ENCODE data around the gene TTC7B. TPM values are rescaled to one million over a fixed set of nuclear protein-coding genes. Genes with fewer than 3 reads are reported as not detected.

TTC7B gene
- total RNA-seq, 1 experiment from 2014 or later = 70.6 TPM

GRCh38 chr14:90535556-90536090 lies 280.6 kb downstream of the TTC7B start:
- Histone ChIP-seq H4K20me1 (ENCODE audit: insufficient read depth) (no peaks in the 10 kb centered on the region), H3K27ac (ENCODE audit: low read depth, low read length) (no peak overlapping the region), H3K36me3 (ENCODE audit: control insufficient read depth in 1 of 2, insufficient read depth in 2 of 2, low read length in 2 of 2) (no peaks in the 10 kb centered on the region), H3K4me3 (replicated peaks in 1 of 2; ENCODE audit: low read depth in 1 of 2, low read length in 2 of 2) (no peak overlapping the region), H3K9me2 (ENCODE audit: insufficient read depth) (no peaks in the 10 kb centered on the region), H2AFZ (ENCODE audit: low read depth, low read length, poor library complexity, severe bottlenecking) (no peak overlapping the region), H3K27me3 (ENCODE audit: insufficient read depth, low read length) (no peaks in the 10 kb centered on the region), H3K9me3 (ENCODE audit: control insufficient read depth in 1 of 2, insufficient read depth in 1 of 2, low read depth in 1 of 2, low read length in 2 of 2) (no peaks in the 10 kb centered on the region), H3K4me1 (ENCODE audit: control insufficient read depth in 1 of 2, insufficient read depth in 2 of 2, low read length in 2 of 2) (no peaks in the 10 kb centered on the region), H3K9ac (ENCODE audit: low read length) (no peak overlapping the region), H3K4me2 (ENCODE audit: low read length) (no peak overlapping the region), H3K79me2 (ENCODE audit: insufficient read depth, low read length) (no peaks in the 10 kb centered on the region)
- BruUV-seq (replicated peaks) = no TSS peak
- no peak for TF ChIP-seq YY1 (IDR thresholded peaks at IDR 0.05; ENCODE audit: extremely low read depth, insufficient replicate concordance, low read depth, low read length)
- TF ChIP-seq JUND (IDR thresholded peaks at IDR 0.05) = no peak
- ChIA-PET RAD21 (ENCODE audit: low non-redundant PET in 1 of 2, low total read pairs in 2 of 2, uncharacterized antibody in 2 of 2, unreplicated experiment in 2 of 2) (no interaction called here), POLR2A (no interaction called here), CTCF (no interaction called here)
- intact Hi-C loops (cut with micrococcal nuclease) = no loop called here
- no peak for DNase-seq (ENCODE audit: low read depth, low spot score)
- ATAC-seq = no peak

- Histone ChIP-seq H4K20me1 (ENCODE audit: insufficient read depth) (no peaks in the 10 kb centered on the region), H3K4me2 (ENCODE audit: low read length) (no peak overlapping the region), H3K9me3 (ENCODE audit: control insufficient read depth in 1 of 2, insufficient read depth in 1 of 2, low read depth in 1 of 2, low read length in 2 of 2) (no peaks in the 10 kb centered on the region), H3K27ac (ENCODE audit: low read depth, low read length) (no peak overlapping the region), H3K4me1 (ENCODE audit: control insufficient read depth in 1 of 2, insufficient read depth in 2 of 2, low read length in 2 of 2) (no peaks in the 10 kb centered on the region), H3K4me3 (replicated peaks in 1 of 2; ENCODE audit: low read depth in 1 of 2, low read length in 2 of 2) (no peak overlapping the region), H3K9ac (ENCODE audit: low read length) (no peak overlapping the region), H3K27me3 (ENCODE audit: insufficient read depth, low read length) (no peaks in the 10 kb centered on the region), H3K79me2 (ENCODE audit: insufficient read depth, low read length) (no peaks in the 10 kb centered on the region), H2AFZ (ENCODE audit: low read depth, low read length, poor library complexity, severe bottlenecking) (no peak overlapping the region), H3K36me3 (ENCODE audit: control insufficient read depth in 1 of 2, insufficient read depth in 2 of 2, low read length in 2 of 2) (no peaks in the 10 kb centered on the region), H3K9me2 (ENCODE audit: insufficient read depth) (no peaks in the 10 kb centered on the region)
- POLR2A ChIA-PET = no interaction called here
- ATAC-seq = peak; percentile 16; the same call in 1 of the 2 replicates
- no TSS peak for BruUV-seq (replicated peaks)
- RAD21 ChIA-PET (ENCODE audit: low non-redundant PET in 1 of 2, low total read pairs in 2 of 2, uncharacterized antibody in 2 of 2, unreplicated experiment in 2 of 2) = no interaction called here
- intact Hi-C loops (cut with micrococcal nuclease) = no loop called here
- CTCF ChIA-PET = no interaction called here
- DNase-seq (ENCODE audit: low read depth, low spot score) = no peak
- TF ChIP-seq ZBTB33 (IDR thresholded peaks at IDR 0.05; ENCODE audit: extremely low read depth, insufficient replicate concordance, low read length) (no peak), EZH2 (IDR thresholded peaks at IDR 0.05) (no peak), EGR1 (IDR thresholded peaks at IDR 0.05; ENCODE audit: low read depth) (no peak), FOSL1 (IDR thresholded peaks at IDR 0.05; ENCODE audit: low read depth) (no peak), TCF7L2 (IDR thresholded peaks at IDR 0.05; ENCODE audit: borderline replicate concordance, extremely low read depth, insufficient read depth, insufficient read length) (no peak), SRF (IDR thresholded peaks at IDR 0.05; ENCODE audit: low read depth) (no peak), ELF1 (IDR thresholded peaks at IDR 0.05; ENCODE audit: borderline replicate concordance, low read depth) (no peak), POLR2AphosphoS5 (IDR thresholded peaks at IDR 0.05; ENCODE audit: low read depth, low read length) (no peak)
Observed at GRCh38 chr14:90534838-90535555, 281.2 kb downstream of the TTC7B start.
